Mesenchymal stem cell (in vitro differentiated cells and primary cell): ENCODE measurements around the gene NLRP6.
"Not testable (repeated sequence)": the region's sequence is repeated elsewhere in the genome, so short reads cannot be mapped to it uniquely, and the experiment has no call there.

ENCODE experiments used
- DNase-seq: peaks from one replicate; pipeline ENCODE4 v3.0.0-alpha.2; 2013
- H2AFZ ChIP-seq: one replicate; pipeline ENCODE4 v1.6.1; 2013; ENCODE audit warnings: low read depth, mild to moderate bottlenecking, control low read depth, inconsistent platforms, low read length, moderate library complexity
- H2AK5ac ChIP-seq: 2 replicates; pipeline ENCODE4 v1.6.1; 2013; ENCODE audit warnings: low read length, moderate library complexity, mild to moderate bottlenecking, inconsistent platforms; ENCODE audit not compliant: severe bottlenecking
- H2BK120ac ChIP-seq: one replicate; pipeline ENCODE4 v1.6.1; 2013; ENCODE audit warnings: low read depth, mild to moderate bottlenecking, inconsistent platforms, low read length, moderate library complexity
- H2BK12ac ChIP-seq, 2 experiments: one replicate each; pipeline ENCODE4 v1.6.1; 2013; ENCODE audit warnings: inconsistent platforms in 2 of 2, low read length in 2 of 2, mild to moderate bottlenecking in 2 of 2, moderate library complexity in 2 of 2, control low read depth in 1 of 2
- H2BK15ac ChIP-seq: one replicate; pipeline ENCODE4 v1.6.1; 2013; ENCODE audit warnings: mild to moderate bottlenecking, low read depth, inconsistent platforms; ENCODE audit not compliant: poor library complexity, severe bottlenecking
- H2BK5ac ChIP-seq: 2 replicates; pipeline ENCODE4 v1.6.1; 2013; ENCODE audit warnings: low read depth, mild to moderate bottlenecking, low read length, control low read depth, inconsistent platforms; ENCODE audit not compliant: poor library complexity, severe bottlenecking
- H3K14ac ChIP-seq, 2 experiments: one replicate each; pipeline ENCODE4 v1.6.1; 2013; ENCODE audit warnings: inconsistent platforms in 2 of 2, low read length in 2 of 2, control low read depth in 1 of 2, mild to moderate bottlenecking in 1 of 2, moderate library complexity in 1 of 2
- H3K18ac ChIP-seq, 2 experiments: one replicate each; pipeline ENCODE4 v1.6.1; 2013; ENCODE audit warnings: inconsistent platforms in 2 of 2, low read length in 2 of 2, control low read depth in 1 of 2, low read depth in 1 of 2, mild to moderate bottlenecking in 1 of 2
- H3K23ac ChIP-seq, 2 experiments: one replicate each; pipeline ENCODE4 v1.6.1; 2013; ENCODE audit warnings: inconsistent platforms in 2 of 2, low read length in 2 of 2, mild to moderate bottlenecking in 2 of 2, moderate library complexity in 2 of 2, control low read depth in 1 of 2
- H3K27ac ChIP-seq: 2 replicates; pipeline ENCODE4 v1.5.1; 2013; ENCODE audit warnings: mild to moderate bottlenecking, moderate library complexity, low read length, control low read depth, inconsistent platforms; ENCODE audit not compliant: poor library complexity, severe bottlenecking
- H3K27me3 ChIP-seq, 2 experiments: 2 replicates each; pipeline versions ENCODE4 v1.6.1 to v1.7.0; 2013; ENCODE audit warnings: low read length in 2 of 2, mild to moderate bottlenecking in 2 of 2, moderate library complexity in 2 of 2, control low read depth in 1 of 2, inconsistent platforms in 1 of 2; ENCODE audit not compliant: control insufficient read depth in 1 of 2, insufficient read depth in 1 of 2
- H3K36me3 ChIP-seq, 2 experiments: 2 replicates each; pipeline versions ENCODE4 v1.6.1 to v1.7.0; 2013; ENCODE audit warnings: low read length in 2 of 2, control low read depth in 1 of 2, inconsistent platforms in 1 of 2, low read depth in 1 of 2, mild to moderate bottlenecking in 1 of 2; ENCODE audit not compliant: insufficient read depth in 2 of 2, control insufficient read depth in 1 of 2
- H3K4ac ChIP-seq, 2 experiments: one replicate each; pipeline ENCODE4 v1.6.1; 2013; ENCODE audit warnings: inconsistent platforms in 2 of 2, low read length in 2 of 2, mild to moderate bottlenecking in 2 of 2, moderate library complexity in 2 of 2, control low read depth in 1 of 2, low read depth in 1 of 2
- H3K4me1 ChIP-seq: 2 replicates; pipeline ENCODE4 v1.6.1; 2013; ENCODE audit warnings: low read depth, low read length, control low read depth; ENCODE audit not compliant: control insufficient read depth, insufficient read depth
- H3K4me2 ChIP-seq: 2 replicates; pipeline ENCODE4 v1.6.1; 2013; ENCODE audit warnings: low read length, mild to moderate bottlenecking, inconsistent platforms; ENCODE audit not compliant: poor library complexity, severe bottlenecking
- H3K4me3 ChIP-seq, 2 experiments: 2 replicates each; pipeline versions ENCODE4 v1.5.1 to v1.7.0; 2013; ENCODE audit warnings: low read length in 2 of 2, mild to moderate bottlenecking in 2 of 2, control low read depth in 1 of 2, low read depth in 1 of 2; ENCODE audit not compliant: insufficient read depth in 1 of 2
- H3K79me1 ChIP-seq: replicated peaks from 2 replicates; pipeline ENCODE4 v1.6.1; 2013; ENCODE audit warnings: mild to moderate bottlenecking, control low read depth, low read length, inconsistent platforms; ENCODE audit not compliant: poor library complexity, severe bottlenecking
- H3K9ac ChIP-seq: 2 replicates; pipeline ENCODE4 v1.7.0; 2013; ENCODE audit warnings: mild to moderate bottlenecking, low read length, moderate library complexity
- H3K9me3 ChIP-seq: 2 replicates; pipeline ENCODE4 v1.7.0; 2013; ENCODE audit warnings: mild to moderate bottlenecking, low read length; ENCODE audit not compliant: control insufficient read depth
- H4K8ac ChIP-seq: one replicate; pipeline ENCODE4 v1.6.1; 2013; ENCODE audit warnings: inconsistent platforms, mild to moderate bottlenecking, low read length, moderate library complexity
- H4K91ac ChIP-seq: one replicate; pipeline ENCODE4 v1.6.1; 2013; ENCODE audit warnings: mild to moderate bottlenecking, low read length, inconsistent platforms
- WGBS: methylation state at CpG from one replicate; pipeline ENCODE4 v1.1.7; 2013; ENCODE audit warnings: mixed read lengths; 5-methylcytosine and 5-hydroxymethylcytosine counted together

Gene NLRP6

GRCh38 chr11:313787-314553 is 35.8 kb downstream of the NLRP6 start, which contains the start of gene IFITM1:
Gene IFITM1, plus strand, starts transcription at chr11:314040. Its CDS starts 131 bp downstream, at chr11:314171.
- H3K23ac ChIP-seq = peak within 1 kb of the TSS in 1 of 2 experiments; percentile 93
- peak within 1 kb of the TSS; percentile 62 to 98 for H2BK12ac ChIP-seq
- H3K4me2 ChIP-seq = peak within 1 kb of the TSS; percentile 79
- H4K91ac ChIP-seq = peak within 1 kb of the TSS; percentile 83
- peaks cover 35% of the 10 kb centered on the region for H3K4me1 ChIP-seq
- H2AK5ac ChIP-seq = peak within 1 kb of the TSS; percentile 0
- H3K18ac ChIP-seq = peak within 1 kb of the TSS; percentile 62 to 97
- H2BK120ac ChIP-seq = peak within 1 kb of the TSS; percentile 91
- H3K9me3 ChIP-seq = no peaks in the 10 kb centered on the region
- peaks cover 0 to 10% of the 10 kb centered on the region in 2 experiments for H3K27me3 ChIP-seq
- H3K9ac ChIP-seq = peak within 1 kb of the TSS; percentile 88
- peak within 1 kb of the TSS in 1 of 2 experiments; percentile 68 for H3K14ac ChIP-seq
- 3% methylated on average over 18 of the region's 18 CpGs for WGBS
- peak within 1 kb of the TSS; percentile 52 for H3K27ac ChIP-seq
- H4K8ac ChIP-seq = peak within 1 kb of the TSS; percentile 81
- peak within 1 kb of the TSS; percentile 23 for H2AFZ ChIP-seq
- peaks cover 0 to 7% of the 10 kb centered on the region in 2 experiments for H3K36me3 ChIP-seq
- peak within 1 kb of the TSS; percentile 95 for H2BK15ac ChIP-seq
- H2BK5ac ChIP-seq = no peak within 1 kb of the TSS
- peak; percentile 94 for DNase-seq
- peak within 1 kb of the TSS; percentile 69 to 96 for H3K4ac ChIP-seq
- H3K79me1 ChIP-seq = peaks cover 15% of the 10 kb centered on the region
- H3K4me3 ChIP-seq = peak within 1 kb of the TSS; percentile 49 to 91

- 8% methylated on average over 4 of the region's 6 CpGs for WGBS
Observed at GRCh38 chr11:314554-314875, 36.3 kb downstream of the NLRP6 start.

GRCh38 chr11:315051-315481 is 36.9 kb downstream of the NLRP6 start:
- peak; percentile 33 for DNase-seq
- peaks cover 12% of the 10 kb centered on the region for H3K79me1 ChIP-seq
- H3K18ac ChIP-seq = peak overlapping the region in 1 of 2 experiments; percentile 14
- WGBS = 43% methylated on average over 9 of the region's 9 CpGs
- no peak overlapping the region for H2BK15ac ChIP-seq
- H3K4me1 ChIP-seq = peaks cover 34% of the 10 kb centered on the region
- no peak overlapping the region for H4K8ac ChIP-seq
- H3K36me3 ChIP-seq = peaks cover 0 to 7% of the 10 kb centered on the region in 2 experiments
- peak overlapping the region in 1 of 2 experiments; percentile 91 for H3K4me3 ChIP-seq
- peak overlapping the region in 1 of 2 experiments; percentile 76 for H3K14ac ChIP-seq
- peak overlapping the region in 1 of 2 experiments; percentile 3 for H2BK12ac ChIP-seq
- H3K27me3 ChIP-seq = peaks cover 0 to 10% of the 10 kb centered on the region in 2 experiments
- H3K9ac ChIP-seq = peak overlapping the region; percentile 88
- no peaks in the 10 kb centered on the region for H3K9me3 ChIP-seq
- no peak overlapping the region for H2AK5ac ChIP-seq
- no peak overlapping the region for H3K4me2 ChIP-seq
- H3K23ac ChIP-seq = peak overlapping the region in 1 of 2 experiments; percentile 78
- no peak overlapping the region for H2AFZ ChIP-seq
- no peak overlapping the region for H3K27ac ChIP-seq
- no peak overlapping the region for H3K4ac ChIP-seq
- no peak overlapping the region for H2BK5ac ChIP-seq
- no peak overlapping the region for H4K91ac ChIP-seq
- no peak overlapping the region for H2BK120ac ChIP-seq

More at GRCh38 chr11:314554-314875, 36.3 kb downstream of the NLRP6 start:
- not testable (repeated sequence) for H2BK12ac ChIP-seq, H2AK5ac ChIP-seq, H2BK5ac ChIP-seq, H3K36me3 ChIP-seq, H2AFZ ChIP-seq, H3K9me3 ChIP-seq, H3K27ac ChIP-seq, H4K8ac ChIP-seq, H2BK15ac ChIP-seq, H3K27me3 ChIP-seq, DNase-seq, H3K23ac ChIP-seq
- Histone ChIP-seq H3K9ac (peak overlapping the region; percentile 88), H3K79me1 (peaks cover 12% of the 10 kb centered on the region), H3K4me3 (peak overlapping the region; percentile 49 to 91), H3K18ac (peak overlapping the region; percentile 54 to 92), H2BK120ac (peak overlapping the region; percentile 0), H3K4me2 (peak overlapping the region; percentile 79), H3K14ac (peak overlapping the region in 1 of 2 experiments; percentile 68), H4K91ac (peak overlapping the region; percentile 36), H3K4me1 (peaks cover 32% of the 10 kb centered on the region), H3K4ac (peak overlapping the region in 1 of 2 experiments; percentile 7)

- WGBS = 33% methylated on average over 32 of the region's 32 CpGs
- Histone ChIP-seq H2BK5ac (no peak overlapping the region), H3K4ac (peak overlapping the region; percentile 19 to 64), H3K4me3 (peak overlapping the region; percentile 18 to 91), H3K4me2 (peak overlapping the region; percentile 23), H3K79me1 (peaks cover 12% of the 10 kb centered on the region), H3K23ac (no peak overlapping the region), H4K91ac (peak overlapping the region; percentile 66), H3K27ac (no peak overlapping the region), H2BK15ac (peak overlapping the region; percentile 57), H3K14ac (peak overlapping the region in 1 of 2 experiments; percentile 0), H3K27me3 (peaks cover 0 to 10% of the 10 kb centered on the region in 2 experiments), H2AFZ (no peak overlapping the region), H2BK12ac (peak overlapping the region in 1 of 2 experiments; percentile 3), H2BK120ac (peak overlapping the region; percentile 54), H4K8ac (peak overlapping the region; percentile 89), H2AK5ac (no peak overlapping the region), H3K4me1 (peaks cover 38% of the 10 kb centered on the region), H3K18ac (peak overlapping the region in 1 of 2 experiments; percentile 28), H3K9ac (peak overlapping the region; percentile 88), H3K9me3 (no peaks in the 10 kb centered on the region), H3K36me3 (peaks cover 0 to 7% of the 10 kb centered on the region in 2 experiments)
- DNase-seq = no peak
Observed at GRCh38 chr11:315516-315994, 37.3 kb downstream of the NLRP6 start.
